Uterus (tissue), 4 donors: ENCODE measurements around the gene NLN. TPM values are rescaled to one million over a fixed set of nuclear protein-coding genes. Genes with fewer than 3 reads are reported as not detected.

Experiments used
- DNase-seq, 2 donors: peaks; one replicate each; pipeline ENCODE4 v3.0.0-alpha.2; 2019 to 2020
- H3K27ac ChIP-seq, 2 donors: fragments of 200-600 bp; sonication (generic); 1 replicate in 1 of 2; 2 replicates in 1 of 2; pipeline ENCODE4 v1.5.1; 2016 to 2018
- H3K27me3 ChIP-seq, 2 donors: fragments of 200-600 bp; sonication (generic); one replicate each; pipeline ENCODE4 v1.5.1; 2018 to 2019; ENCODE audit warnings: control low read depth in 1 of 2
- H3K36me3 ChIP-seq, 2 donors: fragments of 200-600 bp; sonication (generic); one replicate each; pipeline ENCODE4 v1.5.1; 2019; ENCODE audit warnings: control low read depth in 1 of 2
- H3K4me1 ChIP-seq, 2 donors: fragments of 200-600 bp; sonication (generic); one replicate each; pipeline ENCODE4 v1.5.1; 2018 to 2019; ENCODE audit warnings: control low read depth in 1 of 2
- H3K4me3 ChIP-seq, 2 donors: fragments of 200-600 bp; sonication (generic); 1 replicate in 1 of 2; 2 replicates in 1 of 2; pipeline ENCODE4 v1.5.1; 2018 to 2019; ENCODE audit warnings: mild to moderate bottlenecking in 1 of 2
- H3K9me3 ChIP-seq, 2 donors: fragments of 200-600 bp; sonication (generic); one replicate each; pipeline ENCODE4 v1.5.1; 2019; ENCODE audit warnings: control low read depth in 1 of 2
- CTCF ChIP-seq, 4 experiments: fragments of 200-600 bp in 2 of 4; fragments of 450-650 bp in 2 of 4; sonication (generic) in 2 of 4; IDR thresholded peaks; one replicate each; pipeline ENCODE4 v1.5.1; 2016 to 2019; ENCODE audit warnings: antibody characterized with exemption in 4 of 4, mild to moderate bottlenecking in 2 of 4, moderate library complexity in 1 of 4
- POLR2A ChIP-seq, 2 donors: fragments of 450-650 bp; IDR thresholded peaks; one replicate each; pipeline ENCODE4 v1.6.1; 2016; ENCODE audit warnings: antibody characterized with exemption in 2 of 2, mild to moderate bottlenecking in 1 of 2, moderate library complexity in 1 of 2
- intact Hi-C: fragments of 100-400 bp; cut with DNase I; formaldehyde crosslinking; loops from one replicate; pipeline ENCODE4 v1.15.1; 2023; ENCODE audit warnings: low total_unique reads
- total RNA-seq, 4 donors: library from RNA; depleted of rRNA in 3 of 4; stranded (reverse); fragments of >200 nt in 3 of 4; gene quantifications; one replicate each; pipeline versions ENCODE4 v1.1.0 to v1.2.4, GENCODE V29; 2014 to 2023
- donor health status: DM: yes; HTN: yes; CAD: no.

Gene NLN
- total RNA-seq, 4 donors from 2014 or later: 4.4 to 34.9 (median 9.8) TPM

DNA sequence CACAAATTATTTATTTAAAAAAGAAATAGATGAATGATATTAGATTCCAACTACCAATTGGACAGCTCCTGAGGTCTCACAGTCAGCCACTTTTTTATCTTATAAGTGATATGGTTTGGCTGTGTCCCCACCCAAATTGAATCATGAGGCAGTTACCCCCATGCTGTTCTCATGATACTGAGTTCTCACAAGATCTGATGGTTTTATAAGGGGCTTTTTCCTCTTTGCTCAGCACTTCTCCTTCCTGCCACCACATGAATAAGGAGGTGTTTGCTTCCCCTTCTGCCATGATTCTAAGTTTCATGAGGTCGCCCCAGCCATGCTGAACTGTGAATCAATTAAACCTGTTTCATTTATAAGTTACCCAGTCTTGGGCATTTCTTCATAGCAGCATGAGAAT, 12.9 kb downstream of the NLN start:
- DNase-seq: no peak
- Histone ChIP-seq H3K27me3 (no peaks in the 10 kb centered on the region), H3K27ac (no peak overlapping the region), H3K9me3 (no peaks in the 10 kb centered on the region), H3K4me3 (no peak overlapping the region), H3K4me1 (no peaks in the 10 kb centered on the region), H3K36me3 (no peaks in the 10 kb centered on the region)
- no peak for TF ChIP-seq CTCF (IDR thresholded peaks at IDR 0.05)
- intact Hi-C loops: no loop called here

GRCh38 chr5:65736011-65736410, 14.0 kb downstream of the NLN start:
- no peak overlapping the region for H3K4me3 ChIP-seq
- H3K36me3 ChIP-seq: no peaks in the 10 kb centered on the region
- no peak for TF ChIP-seq CTCF (IDR thresholded peaks at IDR 0.05)
- TF ChIP-seq POLR2A (IDR thresholded peaks at IDR 0.05): no peak
- no peaks in the 10 kb centered on the region for H3K9me3 ChIP-seq
- H3K4me1 ChIP-seq: no peaks in the 10 kb centered on the region
- H3K27me3 ChIP-seq: no peaks in the 10 kb centered on the region
- DNase-seq: no peak
- H3K27ac ChIP-seq: no peak overlapping the region
- intact Hi-C loops: no loop called here

DNA sequence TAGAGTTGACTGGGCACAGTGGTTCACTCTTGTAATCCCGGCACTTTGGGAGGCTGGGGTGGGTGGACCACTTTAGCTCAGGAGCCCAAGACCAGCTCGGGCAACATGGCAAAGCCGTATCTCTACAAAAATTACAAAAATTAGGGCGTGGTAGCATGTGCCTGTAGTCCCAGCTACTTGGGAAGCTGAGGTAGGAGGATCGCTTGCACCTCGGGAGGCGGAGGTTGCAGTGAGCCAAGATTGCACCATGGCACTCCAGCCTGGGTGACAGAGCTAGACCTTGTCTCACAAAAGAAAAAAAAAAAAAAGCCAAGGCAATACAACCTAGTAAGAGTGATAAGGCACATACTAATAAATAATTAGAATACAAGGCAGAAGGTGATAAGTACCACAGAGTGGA, 15.8 kb downstream of the NLN start:
- Histone ChIP-seq H3K27me3 (no peaks in the 10 kb centered on the region), H3K36me3 (no peaks in the 10 kb centered on the region), H3K4me3 (no peak overlapping the region), H3K4me1 (no peaks in the 10 kb centered on the region), H3K27ac (no peak overlapping the region), H3K9me3 (no peaks in the 10 kb centered on the region)
- intact Hi-C loops: no loop called here
- TF ChIP-seq CTCF (IDR thresholded peaks at IDR 0.05) (no peak), POLR2A (IDR thresholded peaks at IDR 0.05) (no peak)
- DNase-seq: no peak

- no peaks in the 10 kb centered on the region for H3K27me3 ChIP-seq
- H3K9me3 ChIP-seq: no peaks in the 10 kb centered on the region
- H3K4me3 ChIP-seq: no peak overlapping the region
- no peaks in the 10 kb centered on the region for H3K4me1 ChIP-seq
- no peak for TF ChIP-seq CTCF (IDR thresholded peaks at IDR 0.05)
- no peak overlapping the region for H3K27ac ChIP-seq
- no peak for DNase-seq
- no peaks in the 10 kb centered on the region for H3K36me3 ChIP-seq
- intact Hi-C loops: no loop called here
Observed at GRCh38 chr5:65738305-65738704, 16.3 kb downstream of the NLN start.

- Histone ChIP-seq H3K36me3 (no peaks in the 10 kb centered on the region), H3K27ac (no peak overlapping the region), H3K4me3 (no peak overlapping the region), H3K27me3 (no peaks in the 10 kb centered on the region), H3K4me1 (no peaks in the 10 kb centered on the region), H3K9me3 (no peaks in the 10 kb centered on the region)
- intact Hi-C loops: no loop called here
- no peak for DNase-seq
- TF ChIP-seq CTCF (IDR thresholded peaks at IDR 0.05) (no peak), POLR2A (IDR thresholded peaks at IDR 0.05) (no peak)
Observed at GRCh38 chr5:65739162-65739561, 17.2 kb downstream of the NLN start.
